ENCODE measurements around the gene KDM2A.
"Not testable (repeated sequence)": the region's sequence is repeated elsewhere in the genome, so short reads cannot be mapped to it uniquely, and the experiment has no call there.

Gene KDM2A

GRCh38 chr11:67167091-67167490 lies 48.0 kb downstream of the KDM2A start:
- no peak for DNase-seq (ENCODE audit: low read depth)

GRCh38 chr11:67167719-67168118 lies 48.7 kb downstream of the KDM2A start:
- H3K4me3 ChIP-seq (ENCODE audit: low read depth, low read length), result no peak overlapping the region
- no peak for TF ChIP-seq CTCF (IDR thresholded peaks at IDR 0.05; ENCODE audit: insufficient read depth, low read depth, low read length, missing control alignments)
- no peak for DNase-seq (ENCODE audit: low read depth)

More at GRCh38 chr11:67167091-67167490, 48.0 kb downstream of the KDM2A start:
- H3K4me3 ChIP-seq (ENCODE audit: low read depth, low read length), result no peak overlapping the region
- TF ChIP-seq CTCF (IDR thresholded peaks at IDR 0.05; ENCODE audit: insufficient read depth, low read depth, low read length, missing control alignments), result no peak

GRCh38 chr11:67168911-67169310 lies 49.8 kb downstream of the KDM2A start:
- DNase-seq (ENCODE audit: low read depth); H3K4me3 ChIP-seq (ENCODE audit: low read depth, low read length): not testable (repeated sequence)

GRCh38 chr11:67174311-67174710 lies 55.2 kb downstream of the KDM2A start:
- DNase-seq (ENCODE audit: low read depth), result no peak
- no peak overlapping the region for H3K4me3 ChIP-seq (ENCODE audit: low read depth, low read length)
- no peak for TF ChIP-seq CTCF (IDR thresholded peaks at IDR 0.05; ENCODE audit: insufficient read depth, low read depth, low read length, missing control alignments)

GRCh38 chr11:67177399-67178281 lies 58.6 kb downstream of the KDM2A start:
- H3K4me3 ChIP-seq (ENCODE audit: low read depth, low read length), result no peak overlapping the region
- TF ChIP-seq CTCF (IDR thresholded peaks at IDR 0.05; ENCODE audit: insufficient read depth, low read depth, low read length, missing control alignments), result no peak
- no peak for DNase-seq (ENCODE audit: low read depth)

GRCh38 chr11:67178421-67178820 lies 59.4 kb downstream of the KDM2A start:
- no peak overlapping the region for H3K4me3 ChIP-seq (ENCODE audit: low read depth, low read length)
- no peak for TF ChIP-seq CTCF (IDR thresholded peaks at IDR 0.05; ENCODE audit: insufficient read depth, low read depth, low read length, missing control alignments)
- no peak for DNase-seq (ENCODE audit: low read depth)

- DNase-seq (ENCODE audit: low read depth), result no peak
- no peak for TF ChIP-seq CTCF (IDR thresholded peaks at IDR 0.05; ENCODE audit: insufficient read depth, low read depth, low read length, missing control alignments)
Measured at GRCh38 chr11:67178878-67179277, 59.8 kb downstream of the KDM2A start.

More at GRCh38 chr11:67178878-67179277, 59.8 kb downstream of the KDM2A start:
- no peak overlapping the region for H3K4me3 ChIP-seq (ENCODE audit: low read depth, low read length)
